ENCODE results near the gene ARHGEF12.

The ARHGEF12 gene

GRCh38 chr11:120337355-120338106 is 1.3 kb downstream of the ARHGEF12 start:
- peak overlapping the region; percentile 95 for H3K4me3 ChIP-seq (ENCODE audit: low read depth, low read length)
- DNase-seq (ENCODE audit: low read depth, low spot score): peak; percentile 32

GRCh38 chr11:120338107-120338933 is 2.1 kb downstream of the ARHGEF12 start:
- in situ Hi-C loops (cut with HindIII; ENCODE audit: low sequenced_read_pairs): no loop called here
- no peak for DNase-seq (ENCODE audit: low read depth, low spot score)
- no peak for TF ChIP-seq CTCF (IDR thresholded peaks at IDR 0.05; ENCODE audit: low read depth, low read length)
- peak overlapping the region; percentile 95 for H3K4me3 ChIP-seq (ENCODE audit: low read depth, low read length)

More at GRCh38 chr11:120337355-120338106, 1.3 kb downstream of the ARHGEF12 start:
- no peak for TF ChIP-seq CTCF (IDR thresholded peaks at IDR 0.05; ENCODE audit: low read depth, low read length)
- in situ Hi-C loops (cut with HindIII; ENCODE audit: low sequenced_read_pairs): no loop called here

- TF ChIP-seq CTCF (IDR thresholded peaks at IDR 0.05; ENCODE audit: low read depth, low read length): no peak
- in situ Hi-C loops (cut with HindIII; ENCODE audit: low sequenced_read_pairs): no loop called here
- H3K4me3 ChIP-seq (ENCODE audit: low read depth, low read length): peak overlapping the region; percentile 95
Observed at GRCh38 chr11:120339394-120339890, 3.2 kb downstream of the ARHGEF12 start.

GRCh38 chr11:120340529-120340928 is 4.3 kb downstream of the ARHGEF12 start:
- H3K4me3 ChIP-seq (ENCODE audit: low read depth, low read length): no peak overlapping the region
- TF ChIP-seq CTCF (IDR thresholded peaks at IDR 0.05; ENCODE audit: low read depth, low read length): no peak
- in situ Hi-C loops (cut with HindIII; ENCODE audit: low sequenced_read_pairs): no loop called here
- DNase-seq (ENCODE audit: low read depth, low spot score): peak; percentile 32

More at GRCh38 chr11:120339394-120339890, 3.2 kb downstream of the ARHGEF12 start:
- peak; percentile 52 for DNase-seq (ENCODE audit: low read depth, low spot score)

GRCh38 chr11:120342226-120342625 is 6.0 kb downstream of the ARHGEF12 start:
- DNase-seq (ENCODE audit: low read depth, low spot score): no peak
- in situ Hi-C loops (cut with HindIII; ENCODE audit: low sequenced_read_pairs): no loop called here
- no peak for TF ChIP-seq CTCF (IDR thresholded peaks at IDR 0.05; ENCODE audit: low read depth, low read length)
- no peak overlapping the region for H3K4me3 ChIP-seq (ENCODE audit: low read depth, low read length)

GRCh38 chr11:120342678-120343077 is 6.5 kb downstream of the ARHGEF12 start:
- no peak for TF ChIP-seq CTCF (IDR thresholded peaks at IDR 0.05; ENCODE audit: low read depth, low read length)
- no peak overlapping the region for H3K4me3 ChIP-seq (ENCODE audit: low read depth, low read length)
- in situ Hi-C loops (cut with HindIII; ENCODE audit: low sequenced_read_pairs): no loop called here
- DNase-seq (ENCODE audit: low read depth, low spot score): no peak
